Fibroblast of skin of back (primary cell): ENCODE data around the gene WNT4. TPM values are rescaled to one million over a fixed set of nuclear protein-coding genes. Genes with fewer than 3 reads are reported as not detected.

Experiments used
- DNase-seq: peaks from one replicate; pipeline ENCODE4 v3.0.0-alpha.2; 2013
- polyA plus RNA-seq, 2 experiments: library from polyadenylated mRNA; unstranded; fragments of 120-200 nt; gene quantifications; one replicate each; pipeline ENCODE4 v1.2.1, GENCODE V29; 2013; ENCODE audit not compliant: insufficient read length in 2 of 2

Gene WNT4
- 0.37 TPM for polyA plus RNA-seq (2013, experiment 1 of 2; ENCODE audit: insufficient read length)
- 0.78 TPM for polyA plus RNA-seq (2013, experiment 2 of 2; ENCODE audit: insufficient read length)

DNA sequence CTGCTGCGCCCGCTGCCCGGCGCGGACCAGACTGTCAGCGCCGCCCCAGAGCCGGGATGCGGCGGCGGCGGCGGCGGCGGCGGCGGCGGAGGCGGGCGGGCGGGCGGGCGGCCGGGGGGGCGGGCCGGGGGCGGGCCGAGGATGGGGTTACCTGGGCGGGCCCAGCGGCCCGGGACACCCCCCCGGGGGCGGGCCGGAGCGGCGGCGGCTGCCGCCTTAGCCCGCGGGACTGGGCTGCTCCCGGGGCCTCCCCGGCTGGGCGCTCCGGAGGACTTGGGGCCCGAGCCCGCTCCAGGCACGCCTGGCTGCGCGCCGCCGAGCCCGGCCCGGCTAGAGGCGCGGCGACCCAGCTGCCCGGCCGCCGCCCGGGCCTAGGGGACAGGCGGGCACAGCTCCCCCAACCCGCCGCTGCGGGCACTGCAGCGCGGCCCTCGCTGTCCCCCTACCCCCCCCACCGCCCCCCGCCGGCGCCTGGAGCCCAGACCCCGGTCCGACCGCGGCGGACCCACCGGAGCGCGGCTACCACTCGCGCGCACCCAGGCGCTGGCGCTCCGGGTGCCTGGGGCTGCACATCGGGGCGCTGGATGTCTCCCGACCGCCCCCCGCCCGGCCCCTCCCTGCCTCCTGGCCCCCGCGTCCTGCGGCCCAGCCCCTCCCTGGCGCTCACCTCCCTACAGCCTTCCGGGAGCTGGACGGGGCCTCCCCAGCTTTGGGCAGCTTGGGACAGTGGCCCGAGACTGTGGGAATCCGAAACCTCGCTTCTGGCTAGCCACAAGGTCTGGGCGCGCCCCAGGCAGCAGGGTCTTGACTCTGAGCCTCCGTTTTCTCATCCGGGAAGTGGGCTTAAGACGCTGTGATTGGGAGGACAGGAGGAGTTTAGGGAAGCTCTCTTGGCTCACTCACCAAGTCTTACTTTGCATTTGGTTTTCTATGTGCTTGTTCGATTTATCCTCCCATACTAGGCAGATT is at the start of gene WNT4:
WNT4 (minus strand) TSS at position 33 of the 969 bp plus-strand sequence. CDS start 175 bp downstream, outside the sequence.
- peak; percentile 44 for DNase-seq

DNA sequence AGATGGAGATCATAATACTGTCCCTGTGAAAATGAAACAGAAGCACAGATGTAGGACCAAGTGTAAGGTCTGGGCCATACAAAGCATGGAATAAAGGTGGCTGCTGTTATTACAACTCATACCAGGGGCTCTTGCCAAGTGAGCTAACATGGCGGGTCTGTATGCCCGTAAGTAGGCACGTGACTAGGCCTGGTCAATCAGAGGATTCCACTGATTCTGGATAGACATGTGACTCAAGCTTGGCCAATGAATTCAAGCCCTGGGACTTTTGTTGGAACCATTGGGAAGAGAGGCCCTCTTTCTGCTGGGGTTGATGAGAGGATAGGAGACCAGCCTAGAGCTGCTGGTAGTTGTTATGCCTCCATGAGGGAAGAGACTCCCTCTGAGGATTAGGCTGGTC is 47.8 kb upstream of the WNT4 start:
- no peak for DNase-seq

DNA sequence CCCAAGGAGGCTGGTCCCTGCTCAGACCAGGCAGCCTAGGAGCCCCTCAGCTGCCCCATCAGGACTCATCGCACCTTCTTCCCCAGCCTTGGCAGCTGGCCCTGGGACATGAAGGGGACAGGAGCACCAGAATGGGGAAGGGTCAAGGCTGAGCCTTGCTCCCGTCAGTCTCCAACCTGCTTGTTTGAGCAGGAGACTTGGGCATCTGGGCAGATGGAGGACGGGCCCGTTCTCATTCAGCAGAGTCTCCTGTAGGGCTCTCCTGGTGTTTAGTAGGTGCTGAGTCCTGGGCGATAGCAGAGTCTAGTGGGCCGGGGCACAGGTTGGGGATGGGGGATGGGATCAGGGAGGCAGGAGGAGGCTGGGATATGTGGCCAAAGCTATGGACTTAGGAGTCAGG is 47.4 kb upstream of the WNT4 start:
- DNase-seq = no peak

DNA sequence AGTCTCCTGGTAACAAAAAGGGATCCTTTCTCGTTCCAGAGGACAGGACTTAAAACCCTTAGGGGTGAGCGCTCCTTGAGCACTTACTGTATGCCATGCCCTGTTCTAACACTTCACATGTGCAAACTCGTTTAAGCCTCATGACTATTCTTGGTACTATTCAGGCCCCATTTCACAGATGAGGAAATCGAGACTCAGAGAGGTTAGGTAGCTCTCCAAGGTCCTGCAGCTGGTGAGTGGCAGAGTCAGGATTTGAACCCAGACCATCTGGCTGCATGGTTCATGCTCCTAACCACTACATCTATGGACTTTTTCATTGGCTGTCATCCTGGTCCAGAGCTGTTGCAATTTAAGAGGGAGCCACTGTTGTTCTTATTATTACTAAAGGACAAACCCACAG is 46.7 kb upstream of the WNT4 start:
- no peak for DNase-seq

DNA sequence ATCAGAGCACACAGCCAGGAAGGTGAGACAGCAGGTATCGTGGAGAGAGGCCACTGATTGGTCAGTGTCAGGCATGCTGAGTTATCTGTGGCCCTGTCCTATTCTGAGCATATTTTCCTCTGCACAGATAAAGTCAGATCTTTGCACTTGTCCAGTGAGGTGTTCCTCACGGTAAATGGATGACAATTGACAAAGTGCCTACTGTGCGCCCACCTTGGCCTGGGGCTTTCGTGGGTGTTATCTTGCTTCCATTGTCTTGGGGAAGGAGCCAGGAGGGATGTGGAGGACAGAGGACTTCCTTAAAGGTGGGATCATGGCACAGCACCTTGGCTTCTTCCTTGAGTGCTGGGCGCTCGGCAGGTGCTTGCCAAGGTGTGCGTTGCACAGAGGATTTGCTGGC is 46.0 kb upstream of the WNT4 start:
- DNase-seq = no peak

DNA sequence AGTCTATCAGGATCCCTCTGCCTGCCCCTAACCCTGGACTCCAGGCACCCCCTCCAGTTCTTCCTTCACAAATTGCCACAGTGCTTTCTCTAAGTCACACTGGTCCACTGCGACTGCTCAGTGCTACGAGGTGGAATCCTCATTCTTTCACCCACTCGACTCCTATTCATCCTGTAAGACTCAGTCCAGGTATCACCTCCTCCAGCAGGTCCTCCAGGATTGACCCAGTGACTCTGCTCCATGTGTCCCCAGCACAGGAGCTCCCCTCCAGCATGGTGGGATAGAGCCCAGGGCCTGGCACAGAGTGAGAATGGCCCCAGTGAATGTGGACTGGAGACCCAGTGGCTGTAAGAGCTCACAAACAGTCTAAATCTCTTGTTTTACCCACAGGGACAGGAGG is 45.5 kb upstream of the WNT4 start:
- no peak for DNase-seq

DNA sequence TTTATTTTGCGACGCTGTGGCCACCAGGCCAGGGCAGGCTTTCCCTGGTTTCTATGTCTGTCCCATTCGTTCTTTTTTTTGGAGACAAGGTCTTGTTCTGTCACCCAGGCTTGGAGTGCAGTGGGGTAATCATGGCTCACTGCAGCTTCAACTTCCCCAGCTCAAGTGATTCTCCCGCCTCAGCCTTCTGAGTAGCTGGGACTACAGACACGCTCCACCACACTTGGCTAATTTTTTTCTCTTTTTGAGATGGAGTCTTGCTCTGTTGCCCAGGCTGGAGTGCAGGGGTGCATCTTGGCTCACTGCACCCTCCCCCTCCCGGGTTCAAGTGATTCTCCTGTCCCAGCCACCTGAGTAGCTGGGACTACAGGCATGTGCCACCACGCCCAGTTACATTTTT is 43.4 kb upstream of the WNT4 start:
- no peak for DNase-seq

DNA sequence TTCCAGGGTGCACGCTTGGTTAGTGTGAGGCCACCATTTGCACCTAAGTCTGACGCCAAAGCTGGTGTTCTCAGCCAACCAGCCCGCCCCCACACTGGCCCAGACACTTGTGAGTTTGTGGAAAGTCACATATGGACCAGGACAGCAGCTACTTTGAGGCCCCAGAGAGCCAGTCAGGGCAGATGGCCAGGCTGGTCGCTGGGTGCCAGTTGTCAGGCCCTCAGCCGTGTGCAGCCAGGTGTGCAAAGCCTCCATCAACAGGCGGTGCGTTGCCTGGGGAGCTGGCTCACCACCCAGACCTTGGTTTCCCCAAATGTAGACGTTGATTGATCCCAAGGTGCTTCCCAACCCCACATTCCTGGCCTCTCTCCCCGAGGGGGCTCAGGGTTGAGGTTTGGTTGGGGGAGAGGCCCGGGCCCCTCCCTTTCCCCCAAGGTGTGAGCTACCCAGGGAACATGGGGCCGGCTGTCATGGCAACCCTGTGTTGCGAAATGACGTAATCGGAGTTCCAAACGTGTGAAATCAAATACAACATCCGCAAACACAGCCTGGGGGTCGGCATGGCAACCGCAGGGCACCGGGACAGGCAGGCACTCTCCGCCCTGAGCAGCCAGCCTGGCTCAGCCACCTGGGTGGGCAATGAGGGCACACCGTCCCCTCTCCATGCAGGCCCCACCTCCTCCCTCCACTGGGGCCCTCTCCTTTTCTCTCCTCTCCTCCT is 42.2 kb upstream of the WNT4 start:
- no peak for DNase-seq

DNA sequence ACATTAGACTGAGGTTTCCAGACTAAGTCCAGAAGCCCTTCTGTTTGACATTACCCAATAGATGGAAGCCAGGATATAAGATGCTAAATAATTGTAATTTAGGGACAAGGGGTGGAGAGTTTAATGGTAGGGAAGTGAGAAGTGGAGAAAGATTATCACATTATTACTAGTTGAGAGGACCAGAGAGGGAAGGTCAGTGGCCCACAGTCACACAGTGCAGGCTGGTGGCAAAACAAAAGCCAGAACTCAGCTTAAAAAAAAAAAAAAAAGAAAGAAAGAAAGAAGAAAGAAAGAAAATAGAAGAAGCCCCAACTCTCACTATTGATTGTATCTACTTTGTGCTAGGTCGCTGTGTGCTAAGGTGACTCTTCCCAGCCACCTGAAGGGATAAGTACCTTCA is 41.6 kb upstream of the WNT4 start:
- no peak for DNase-seq

DNA sequence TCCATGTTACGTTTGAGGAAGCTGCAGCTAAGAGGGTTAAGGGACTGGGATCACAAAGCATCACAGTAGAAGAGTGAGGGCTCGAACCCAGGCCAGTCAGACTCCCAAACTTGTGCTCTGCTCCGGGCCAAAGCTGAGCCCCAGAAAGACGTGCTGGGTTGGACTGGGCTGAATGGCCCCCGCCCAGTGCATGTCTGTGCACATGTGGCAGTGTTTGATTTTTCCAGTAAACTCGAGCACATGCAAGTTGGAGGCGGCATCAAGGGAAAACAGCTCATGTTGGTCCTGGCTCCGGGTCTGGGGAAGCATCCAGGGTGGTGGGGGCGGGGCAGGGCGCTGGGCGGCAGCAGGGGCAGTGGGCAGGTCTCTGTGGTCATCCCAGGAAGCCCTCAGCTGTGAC is 39.8 kb upstream of the WNT4 start:
- no peak for DNase-seq

DNA sequence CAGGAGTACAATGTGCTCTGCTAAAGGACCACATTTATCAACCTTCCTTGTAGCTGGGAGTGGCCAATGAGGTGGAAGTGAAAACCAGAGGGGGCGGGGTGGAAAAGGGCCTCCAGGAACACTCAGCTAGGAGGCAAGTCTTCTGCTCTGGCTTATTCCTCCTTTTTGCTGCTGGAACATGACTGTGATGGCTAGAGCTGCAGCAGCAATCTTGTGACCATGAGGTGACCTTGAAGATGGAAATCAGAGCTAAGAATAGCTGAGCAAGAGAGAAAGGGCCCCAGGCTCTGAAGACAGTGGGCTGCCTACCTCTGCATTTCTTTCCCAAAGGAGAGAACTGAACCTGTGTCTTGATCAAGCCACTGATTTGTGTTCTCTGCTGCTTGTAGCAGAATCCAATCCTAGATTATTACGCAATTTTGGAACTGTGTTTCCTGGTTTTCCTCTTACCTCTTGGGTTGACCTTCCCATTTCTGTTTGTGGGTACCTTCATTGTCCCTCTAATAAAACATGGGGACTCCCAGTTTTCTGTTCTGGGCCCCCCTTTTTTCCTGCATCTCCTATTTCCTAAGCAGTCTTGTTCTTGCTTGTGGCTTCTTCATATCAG is 36.4 kb upstream of the WNT4 start:
- no peak for DNase-seq

DNA sequence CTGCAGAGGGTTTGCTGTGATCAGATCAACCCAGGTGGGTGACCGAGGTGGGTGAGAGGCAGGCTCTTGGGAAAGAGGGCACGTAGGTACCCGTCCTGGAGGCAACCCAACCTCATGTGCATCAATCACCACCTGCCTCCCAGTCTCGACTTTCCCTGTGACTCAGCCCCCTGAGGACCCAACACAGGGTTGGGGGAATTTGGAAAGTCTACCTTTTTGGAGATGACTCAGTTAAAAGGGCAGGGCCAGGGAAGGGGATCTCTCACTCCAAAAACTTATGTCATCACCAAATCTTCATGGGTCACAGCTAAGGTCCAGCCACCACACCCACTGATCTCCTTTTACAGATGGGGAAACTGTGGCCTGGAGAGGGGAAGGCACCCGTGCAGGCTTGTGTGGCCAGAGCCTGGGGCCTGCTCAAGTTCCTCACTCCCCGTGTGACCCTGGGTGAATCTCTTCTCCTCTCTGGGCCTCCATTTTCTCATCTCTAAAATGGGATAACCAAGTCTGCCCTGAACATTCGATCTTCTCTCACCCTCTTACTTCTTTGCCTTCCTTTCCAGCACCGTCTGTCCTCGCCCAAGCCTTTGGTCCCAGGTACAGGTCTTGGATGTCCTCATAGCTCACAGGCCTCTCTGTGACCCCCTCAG is 34.6 kb upstream of the WNT4 start:
- DNase-seq = no peak

DNA sequence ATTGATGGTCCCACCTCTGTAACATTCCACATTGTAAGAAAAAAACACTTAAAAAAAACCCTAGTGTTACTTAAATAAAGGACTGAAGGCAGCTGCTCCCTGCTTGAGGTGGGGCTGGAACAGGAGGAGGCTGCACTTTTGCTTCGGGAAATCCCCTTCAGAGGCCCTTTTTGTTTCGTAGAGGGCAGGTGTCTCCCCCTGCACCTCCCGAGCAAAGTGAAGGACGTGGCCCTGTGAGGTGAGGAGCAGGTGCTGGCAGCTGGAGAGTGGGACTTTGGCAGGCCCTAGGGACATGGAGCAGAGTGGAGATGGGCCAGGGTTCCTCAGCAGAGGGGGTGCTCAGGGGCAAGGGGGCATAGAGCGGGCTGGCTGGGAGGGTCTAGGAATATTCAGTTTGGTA is 33.4 kb upstream of the WNT4 start:
- no peak for DNase-seq

DNA sequence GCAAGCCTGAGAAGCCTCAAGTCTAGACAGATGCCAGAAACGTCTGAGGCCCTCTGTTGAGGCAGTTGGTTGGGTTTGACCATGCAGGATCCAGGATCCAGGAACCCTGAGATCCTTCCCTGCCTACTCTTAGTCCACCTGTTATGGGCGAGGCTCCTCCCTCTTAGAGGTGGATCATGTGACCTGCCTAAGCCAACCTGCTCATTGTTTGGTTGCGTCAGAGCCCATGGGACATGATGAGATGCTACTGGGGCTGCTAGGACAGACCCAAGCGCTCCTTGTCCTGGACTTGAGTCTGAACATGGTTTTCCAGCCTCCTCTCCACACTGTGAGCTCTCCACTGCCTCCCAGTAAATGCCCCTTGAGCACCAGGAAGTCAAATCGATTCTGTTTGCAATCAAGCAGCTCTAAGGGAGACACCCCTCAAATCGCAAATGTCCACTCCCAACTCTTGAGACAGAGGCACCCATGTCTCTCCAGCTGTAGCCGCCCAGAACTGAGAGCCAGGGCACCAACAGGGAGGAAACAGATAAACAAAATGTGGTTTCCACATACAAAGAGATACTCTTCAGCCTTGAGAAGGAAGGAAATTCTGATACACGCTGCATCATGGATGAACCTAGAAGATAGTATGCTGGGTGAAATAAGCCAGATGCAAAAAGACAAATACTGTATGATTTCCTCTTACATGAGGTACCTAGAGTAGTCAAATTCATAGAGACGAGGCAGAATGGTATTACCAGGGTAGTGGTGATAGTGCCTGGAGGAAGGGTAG is 31.7 kb upstream of the WNT4 start:
- DNase-seq = no peak

DNA sequence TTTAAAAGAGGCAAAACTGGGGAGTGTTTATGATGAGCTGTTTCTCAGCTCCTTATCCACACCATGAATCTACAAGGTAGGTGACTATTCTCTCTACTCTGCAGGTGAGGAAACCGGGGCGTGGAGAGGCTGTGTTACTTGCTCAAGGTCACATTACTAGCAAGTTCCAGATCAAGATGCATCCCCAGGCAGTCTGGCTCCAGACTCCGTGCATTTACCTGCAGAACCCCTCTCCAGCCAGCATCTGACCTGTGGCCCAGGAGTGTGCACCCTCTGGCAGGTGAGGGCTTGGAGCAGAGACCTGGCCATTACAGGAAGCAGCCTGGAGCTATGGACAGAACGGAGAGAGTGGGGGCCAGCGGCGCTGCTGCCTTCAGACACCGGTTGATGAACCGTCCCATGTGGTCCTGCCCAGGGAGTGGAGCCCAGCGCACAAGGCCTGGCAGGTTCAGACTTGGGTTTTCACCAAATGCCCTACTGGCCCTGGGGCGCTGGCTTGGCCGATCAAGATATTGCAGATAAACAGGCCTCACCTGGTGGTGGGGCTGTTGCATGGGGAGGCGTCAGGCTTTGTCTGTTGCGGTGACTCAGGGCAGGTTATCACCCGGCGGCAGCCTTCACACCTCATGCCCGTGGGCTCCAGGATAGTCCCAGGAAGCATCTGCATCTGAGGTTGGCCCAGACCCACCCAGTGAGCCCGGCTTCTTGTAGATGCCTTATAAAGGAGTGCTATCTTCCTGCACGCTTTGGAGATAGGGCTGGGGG is 29.2 kb upstream of the WNT4 start:
- no peak for DNase-seq

DNA sequence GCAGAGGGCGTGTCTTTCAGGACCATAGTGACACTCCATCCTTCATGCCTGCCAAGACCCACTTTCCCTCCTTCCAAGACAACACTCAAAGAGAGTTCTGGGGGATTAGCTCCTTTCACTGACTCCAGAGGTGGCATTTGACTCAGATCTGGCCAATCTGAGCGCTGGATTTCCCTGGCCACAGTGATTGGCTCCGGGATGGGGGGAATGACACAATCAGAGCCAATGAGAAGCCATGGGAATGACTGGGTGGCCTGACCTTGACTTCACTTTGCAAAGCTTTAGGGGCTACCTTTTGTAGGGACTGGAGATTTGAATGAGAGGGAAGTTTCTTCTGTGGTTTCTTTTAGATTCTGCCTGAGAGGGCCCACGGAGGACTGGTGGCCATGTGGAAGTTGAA is 26.9 kb upstream of the WNT4 start:
- DNase-seq = no peak

DNA sequence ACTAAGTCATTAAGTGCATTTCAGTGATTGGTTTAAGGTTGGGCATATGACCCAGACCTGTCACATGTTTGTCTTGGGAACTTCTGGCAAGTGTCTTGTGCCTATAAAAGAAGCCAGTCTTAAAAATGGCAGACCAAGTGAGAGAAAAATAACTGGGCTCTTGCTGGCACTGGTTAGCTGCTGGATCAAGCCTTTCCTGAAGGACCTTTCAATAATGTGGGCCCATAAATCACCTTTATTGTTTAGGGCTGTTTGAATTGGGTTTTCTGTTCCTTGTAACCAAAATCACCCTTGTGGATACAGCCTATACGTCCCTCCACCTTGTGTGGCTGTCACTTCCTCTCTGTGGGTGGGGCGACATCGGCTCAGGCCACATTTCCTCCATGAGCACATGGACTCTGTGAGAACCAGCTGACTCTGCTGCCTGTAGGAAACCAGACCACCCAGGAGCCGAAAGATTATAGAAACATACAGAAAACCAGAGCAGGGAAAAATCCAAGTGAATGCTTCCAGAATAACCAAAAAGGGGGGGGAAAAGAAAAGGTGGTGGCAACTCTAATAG is 25.6 kb upstream of the WNT4 start:
- DNase-seq = no peak

DNA sequence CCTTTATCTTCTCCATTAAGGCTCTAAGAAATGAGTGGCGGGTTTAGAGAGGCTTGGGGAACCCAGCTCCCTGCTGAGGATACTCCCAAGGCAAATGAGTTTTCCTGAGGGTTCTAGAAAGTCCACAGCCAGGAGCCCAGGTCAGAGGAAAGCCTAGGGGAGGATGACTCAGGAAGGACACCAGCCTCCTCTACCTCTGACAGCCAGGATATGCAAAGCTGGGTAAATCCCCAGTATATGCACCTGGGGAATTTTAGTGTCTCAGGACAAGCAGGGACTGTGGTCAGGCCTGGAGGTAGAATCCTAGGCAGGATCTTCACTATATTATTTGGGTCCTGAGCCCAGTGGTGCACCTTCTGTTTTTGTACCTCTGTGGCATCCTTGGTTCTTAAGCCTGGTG is 23.5 kb upstream of the WNT4 start:
- no peak for DNase-seq

DNA sequence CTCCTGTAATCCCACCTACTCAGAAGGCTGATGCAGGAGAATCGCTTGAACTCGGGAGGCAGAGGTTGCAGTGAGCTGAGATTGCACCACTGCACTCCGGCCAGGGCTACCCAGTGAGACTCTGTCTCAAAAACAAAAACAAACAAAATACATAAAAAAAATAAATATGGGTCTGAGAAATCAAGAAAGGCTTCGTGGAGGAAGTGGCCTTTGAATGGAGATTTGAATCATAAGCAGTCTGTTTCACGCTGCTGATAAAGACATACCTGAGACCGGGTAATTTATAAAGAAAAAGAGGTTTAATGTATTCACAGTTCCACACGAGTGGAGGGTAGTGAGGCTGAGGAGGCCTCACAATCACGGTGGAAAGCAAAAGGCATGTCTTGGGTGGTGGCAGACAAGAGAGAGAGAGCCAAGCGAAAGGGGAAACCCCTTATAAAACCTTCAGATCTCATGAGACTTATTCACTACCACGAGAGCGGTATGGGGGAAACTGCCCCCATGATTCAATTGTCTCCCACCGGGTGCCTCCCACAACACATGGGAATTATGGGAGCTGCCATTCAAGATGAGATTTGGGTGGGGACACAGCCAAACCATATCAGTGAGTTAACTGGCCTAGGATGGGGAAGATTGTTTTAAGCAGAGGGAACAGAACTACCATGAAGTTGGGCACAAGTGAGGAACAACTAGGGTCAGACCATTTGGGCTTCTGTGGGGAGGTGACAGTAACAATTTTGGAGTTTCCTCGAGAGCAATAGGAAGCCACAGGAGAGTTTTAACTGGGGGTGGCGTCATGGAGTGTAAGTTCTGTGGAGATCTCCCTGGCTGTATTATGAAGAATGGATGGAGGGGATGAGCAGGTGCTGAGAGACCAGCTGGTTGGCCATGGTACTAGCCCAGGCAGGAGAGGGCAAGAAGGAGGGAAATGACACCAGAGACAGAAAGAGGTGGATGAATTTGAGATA is 22.2 kb upstream of the WNT4 start:
- no peak for DNase-seq

DNA sequence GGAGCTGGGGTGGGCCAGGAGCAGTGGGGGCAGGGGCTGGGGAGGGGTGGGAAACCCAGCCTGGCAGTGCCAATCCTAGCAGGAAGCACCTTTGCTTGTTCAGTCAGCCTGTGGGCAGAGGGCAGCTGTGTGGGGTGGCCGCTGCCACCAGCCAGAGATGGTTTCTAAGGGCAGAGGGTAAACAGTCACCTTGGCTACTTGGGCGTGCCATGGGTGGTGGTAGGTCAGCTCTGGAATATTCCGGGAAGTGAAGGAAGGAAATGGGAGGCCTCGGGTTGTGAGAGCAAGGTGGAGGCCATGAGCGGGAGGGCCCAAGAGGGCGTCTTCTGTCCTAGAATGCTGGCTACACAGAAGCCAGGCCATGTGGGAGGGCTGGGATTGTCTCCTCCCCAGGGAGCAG is 20.7 kb upstream of the WNT4 start:
- DNase-seq = no peak
